Panc1 (cell line): ENCODE results near the gene PPA1. TPM values are rescaled to one million over a fixed set of nuclear protein-coding genes. Genes with fewer than 3 reads are reported as not detected.
A peak's percentile ranks its signal among the peaks of the same experiment; 100 is the strongest.

Experiments used
- ATAC-seq: fragments of 200-7000 bp; cut with Tn5 transposase; 2 replicates; pipeline ENCODE4 v1.9.1; 2020; ENCODE audit warnings: mild to moderate bottlenecking, moderate library complexity
- BruUV-seq: library from RNA; stranded (reverse); fragments of 400-500 nt; replicated peaks from 2 replicates; lab custom pipeline; 2021; lab: Mats Ljungman, UMichigan
- CTCF ChIA-PET: fragments of 300-600 bp; sonication (Branson Sonifier 250); formaldehyde crosslinking; loops from one replicate; lab custom pipeline; 2022; ENCODE audit warnings: antibody characterized with exemption; lab: Charles Lee
- POLR2A ChIA-PET: fragments of 300-600 bp; sonication (Branson Sonifier 250); formaldehyde crosslinking; loops from one replicate; lab custom pipeline; 2022; ENCODE audit warnings: antibody characterized with exemption; lab: Charles Lee
- DNase-seq: peaks from one replicate; pipeline ENCODE4 v3.0.0-alpha.2; 2010; ENCODE audit warnings: low read depth, low spot score
- H3K27ac ChIP-seq: 2 replicates; pipeline ENCODE4 v1.5.1; 2011; ENCODE audit warnings: mild to moderate bottlenecking, low read length, inconsistent platforms
- H3K27me3 ChIP-seq: fragments of 200-500 bp; sonication (Bioruptor generic); 2 replicates; pipeline ENCODE4 v1.6.0; 2014; ENCODE audit warnings: low read length, inconsistent platforms; ENCODE audit not compliant: control insufficient read depth, insufficient read depth
- H3K36me3 ChIP-seq: fragments of 200-500 bp; sonication (Bioruptor generic); 2 replicates; pipeline ENCODE4 v1.5.1; 2014; ENCODE audit warnings: inconsistent platforms, mild to moderate bottlenecking, low read length, moderate library complexity; ENCODE audit not compliant: control insufficient read depth, insufficient read depth
- H3K4me1 ChIP-seq: 2 replicates; pipeline ENCODE4 v1.5.1; 2011; ENCODE audit warnings: inconsistent platforms, mild to moderate bottlenecking, low read length, moderate library complexity; ENCODE audit not compliant: control insufficient read depth, insufficient read depth
- H3K4me3 ChIP-seq, 2 experiments: 2 replicates each; pipeline ENCODE4 v1.5.1; 2011 to 2012; ENCODE audit warnings: low read depth in 2 of 2, low read length in 2 of 2, mild to moderate bottlenecking in 2 of 2, inconsistent platforms in 1 of 2, moderate library complexity in 1 of 2
- H3K9me3 ChIP-seq: fragments of 200-500 bp; sonication (Bioruptor generic); 2 replicates; pipeline ENCODE4 v1.5.1; 2014; ENCODE audit warnings: low read depth, mild to moderate bottlenecking, inconsistent platforms, low read length, moderate library complexity; ENCODE audit not compliant: control insufficient read depth, insufficient read depth
- CTCF ChIP-seq: fragments of 450-650 bp; IDR thresholded peaks from 2 replicates; pipeline ENCODE4 v1.5.1; 2017; ENCODE audit warnings: mild to moderate bottlenecking
- POLR2AphosphoS5 ChIP-seq: IDR thresholded peaks from 2 replicates; pipeline ENCODE4 v1.6.1; 2012; ENCODE audit warnings: mild to moderate bottlenecking, low read depth, low read length, moderate library complexity
- REST ChIP-seq, 2 experiments: IDR thresholded peaks; 2 replicates each; pipeline ENCODE4 v1.6.1; 2011 to 2012; ENCODE audit warnings: low read depth in 2 of 2, control low read depth in 1 of 2, low read length in 1 of 2, mild to moderate bottlenecking in 1 of 2, moderate library complexity in 1 of 2; ENCODE audit not compliant: insufficient read depth in 1 of 2
- SIN3A ChIP-seq: IDR thresholded peaks from 2 replicates; pipeline ENCODE4 v1.6.1; 2012; ENCODE audit warnings: low read depth, mild to moderate bottlenecking, low read length, moderate library complexity, borderline replicate concordance; ENCODE audit not compliant: insufficient read depth
- TCF7L2 ChIP-seq: IDR thresholded peaks from 2 replicates; pipeline ENCODE4 v1.6.1; 2011; ENCODE audit warnings: mild to moderate bottlenecking, low read depth, low read length, inconsistent platforms
- in situ Hi-C: cut with HindIII; loops from 2 replicates; pipeline ENCODE4 v1.10.0; 2016; ENCODE audit warnings: low sequenced_read_pairs, low pct_unique_long_range_greater_than_20kb
- intact Hi-C: fragments of 100-400 bp; cut with micrococcal nuclease; formaldehyde crosslinking; loops from one replicate; pipeline ENCODE4 v1.10.0; 2022; ENCODE audit not compliant: unreplicated experiment
- total RNA-seq: library from RNA; stranded (reverse); gene quantifications from one replicate; pipeline ENCODE4 v1.2.1, GENCODE V29; 2021; ENCODE audit not compliant: unreplicated experiment

Gene PPA1
- total RNA-seq, 1 experiment from 2014 or later, result 174 TPM

GRCh38 chr10:70190581-70190980, 42.6 kb downstream of the PPA1 start:
- H3K4me1 ChIP-seq, result peaks cover 5% of the 10 kb centered on the region
- BruUV-seq, result no TSS peak

GRCh38 chr10:70190102-70190501, 43.1 kb downstream of the PPA1 start:
- no peak for DNase-seq
- Histone ChIP-seq H3K36me3 (no peaks in the 10 kb centered on the region), H3K4me3 (no peak overlapping the region), H3K27me3 (no peaks in the 10 kb centered on the region), H3K9me3 (no peaks in the 10 kb centered on the region), H3K27ac (no peak overlapping the region), H3K4me1 (peaks cover 5% of the 10 kb centered on the region)
- ATAC-seq, result no peak
- ChIA-PET POLR2A (no interaction called here), CTCF (no interaction called here)
- in situ Hi-C loops (no loop called here), intact Hi-C loops (no loop called here)
- BruUV-seq, result no TSS peak
- TF ChIP-seq POLR2AphosphoS5, result no peak
- no peak for TF ChIP-seq REST (IDR thresholded peaks at IDR 0.05; ENCODE audit: insufficient read depth in 1 of 2, low read depth in 2 of 2, low read length in 1 of 2)
- no peak for TF ChIP-seq SIN3A
- no peak for TF ChIP-seq TCF7L2
- TF ChIP-seq CTCF, result no peak

More at GRCh38 chr10:70190581-70190980, 42.6 kb downstream of the PPA1 start:
- TF ChIP-seq SIN3A (no peak), POLR2AphosphoS5 (no peak), CTCF (no peak), REST (IDR thresholded peaks at IDR 0.05; ENCODE audit: insufficient read depth in 1 of 2, low read depth in 2 of 2, low read length in 1 of 2) (no peak), TCF7L2 (no peak)
- no peak overlapping the region for H3K27ac ChIP-seq
- H3K9me3 ChIP-seq, result no peaks in the 10 kb centered on the region
- CTCF ChIA-PET, result no interaction called here
- ATAC-seq, result 0 out of 2 replicates have a peak, but pooled peaks have one; percentile 35
- H3K27me3 ChIP-seq, result no peaks in the 10 kb centered on the region
- in situ Hi-C loops, result no loop called here
- no peak overlapping the region for H3K4me3 ChIP-seq
- POLR2A ChIA-PET, result interaction anchor here (0.6 kb wide), 1 partner anchor 665 kb away, joined by 3 read pairs; no protein-coding TSS in a partner anchor
- no peaks in the 10 kb centered on the region for H3K36me3 ChIP-seq
- DNase-seq, result no peak
- intact Hi-C loops, result no loop called here
